Panc1 (cell line): ENCODE measurements around the gene TPST2. TPM values are rescaled to one million over a fixed set of nuclear protein-coding genes. Genes with fewer than 3 reads are reported as not detected.

Source experiments
- ATAC-seq: fragments of 200-7000 bp; cut with Tn5 transposase; 2 replicates; pipeline ENCODE4 v1.9.1; 2020; ENCODE audit warnings: mild to moderate bottlenecking, moderate library complexity
- BruUV-seq: library from RNA; stranded (reverse); fragments of 400-500 nt; replicated peaks from 2 replicates; lab custom pipeline; 2021; lab: Mats Ljungman, UMichigan
- CTCF ChIA-PET: fragments of 300-600 bp; sonication (Branson Sonifier 250); formaldehyde crosslinking; loops from one replicate; lab custom pipeline; 2022; ENCODE audit warnings: antibody characterized with exemption; lab: Charles Lee
- POLR2A ChIA-PET: fragments of 300-600 bp; sonication (Branson Sonifier 250); formaldehyde crosslinking; loops from one replicate; lab custom pipeline; 2022; ENCODE audit warnings: antibody characterized with exemption; lab: Charles Lee
- DNase-seq: peaks from one replicate; pipeline ENCODE4 v3.0.0-alpha.2; 2010; ENCODE audit warnings: low read depth, low spot score
- H3K27ac ChIP-seq: 2 replicates; pipeline ENCODE4 v1.5.1; 2011; ENCODE audit warnings: mild to moderate bottlenecking, low read length, inconsistent platforms
- H3K27me3 ChIP-seq: fragments of 200-500 bp; sonication (Bioruptor generic); 2 replicates; pipeline ENCODE4 v1.6.0; 2014; ENCODE audit warnings: low read length, inconsistent platforms; ENCODE audit not compliant: control insufficient read depth, insufficient read depth
- H3K36me3 ChIP-seq: fragments of 200-500 bp; sonication (Bioruptor generic); 2 replicates; pipeline ENCODE4 v1.5.1; 2014; ENCODE audit warnings: inconsistent platforms, mild to moderate bottlenecking, low read length, moderate library complexity; ENCODE audit not compliant: control insufficient read depth, insufficient read depth
- H3K4me1 ChIP-seq: 2 replicates; pipeline ENCODE4 v1.5.1; 2011; ENCODE audit warnings: inconsistent platforms, mild to moderate bottlenecking, low read length, moderate library complexity; ENCODE audit not compliant: control insufficient read depth, insufficient read depth
- H3K4me3 ChIP-seq, 2 experiments: 2 replicates each; pipeline ENCODE4 v1.5.1; 2011 to 2012; ENCODE audit warnings: low read depth in 2 of 2, low read length in 2 of 2, mild to moderate bottlenecking in 2 of 2, inconsistent platforms in 1 of 2, moderate library complexity in 1 of 2
- H3K9me3 ChIP-seq: fragments of 200-500 bp; sonication (Bioruptor generic); 2 replicates; pipeline ENCODE4 v1.5.1; 2014; ENCODE audit warnings: low read depth, mild to moderate bottlenecking, inconsistent platforms, low read length, moderate library complexity; ENCODE audit not compliant: control insufficient read depth, insufficient read depth
- CTCF ChIP-seq: fragments of 450-650 bp; IDR thresholded peaks from 2 replicates; pipeline ENCODE4 v1.5.1; 2017; ENCODE audit warnings: mild to moderate bottlenecking
- POLR2AphosphoS5 ChIP-seq: IDR thresholded peaks from 2 replicates; pipeline ENCODE4 v1.6.1; 2012; ENCODE audit warnings: mild to moderate bottlenecking, low read depth, low read length, moderate library complexity
- SIN3A ChIP-seq: IDR thresholded peaks from 2 replicates; pipeline ENCODE4 v1.6.1; 2012; ENCODE audit warnings: low read depth, mild to moderate bottlenecking, low read length, moderate library complexity, borderline replicate concordance; ENCODE audit not compliant: insufficient read depth
- TCF7L2 ChIP-seq: IDR thresholded peaks from 2 replicates; pipeline ENCODE4 v1.6.1; 2011; ENCODE audit warnings: mild to moderate bottlenecking, low read depth, low read length, inconsistent platforms
- in situ Hi-C: cut with HindIII; loops from 2 replicates; pipeline ENCODE4 v1.10.0; 2016; ENCODE audit warnings: low sequenced_read_pairs, low pct_unique_long_range_greater_than_20kb
- intact Hi-C: fragments of 100-400 bp; cut with micrococcal nuclease; formaldehyde crosslinking; loops from one replicate; pipeline ENCODE4 v1.10.0; 2022; ENCODE audit not compliant: unreplicated experiment
- total RNA-seq: library from RNA; stranded (reverse); gene quantifications from one replicate; pipeline ENCODE4 v1.2.1, GENCODE V29; 2021; ENCODE audit not compliant: unreplicated experiment
- TF ChIP-seq, protein P1 (sequence below), 2 experiments: IDR thresholded peaks; 2 replicates each; pipeline ENCODE4 v1.6.1; 2011 to 2012; ENCODE audit warnings: low read depth in 2 of 2, control low read depth in 1 of 2, low read length in 1 of 2, mild to moderate bottlenecking in 1 of 2, moderate library complexity in 1 of 2; ENCODE audit not compliant: insufficient read depth in 1 of 2

TPST2 gene
- total RNA-seq, 1 experiment from 2014 or later: 7.1 TPM

GRCh38 chr22:26635117-26635516 lies 45.2 kb upstream of the TPST2 start:
- no TSS peak for BruUV-seq
- H3K4me3 ChIP-seq: no peak overlapping the region
- ChIA-PET POLR2A (no interaction called here), CTCF (no interaction called here)
- no peaks in the 10 kb centered on the region for H3K4me1 ChIP-seq
- intact Hi-C loops (no loop called here), in situ Hi-C loops (no loop called here)
- no peaks in the 10 kb centered on the region for H3K27me3 ChIP-seq
- ATAC-seq (no peak), DNase-seq (no peak)
- TF ChIP-seq SIN3A (no peak), TCF7L2 (no peak), CTCF (no peak), POLR2AphosphoS5 (no peak)
- TF ChIP-seq, protein P1, sequence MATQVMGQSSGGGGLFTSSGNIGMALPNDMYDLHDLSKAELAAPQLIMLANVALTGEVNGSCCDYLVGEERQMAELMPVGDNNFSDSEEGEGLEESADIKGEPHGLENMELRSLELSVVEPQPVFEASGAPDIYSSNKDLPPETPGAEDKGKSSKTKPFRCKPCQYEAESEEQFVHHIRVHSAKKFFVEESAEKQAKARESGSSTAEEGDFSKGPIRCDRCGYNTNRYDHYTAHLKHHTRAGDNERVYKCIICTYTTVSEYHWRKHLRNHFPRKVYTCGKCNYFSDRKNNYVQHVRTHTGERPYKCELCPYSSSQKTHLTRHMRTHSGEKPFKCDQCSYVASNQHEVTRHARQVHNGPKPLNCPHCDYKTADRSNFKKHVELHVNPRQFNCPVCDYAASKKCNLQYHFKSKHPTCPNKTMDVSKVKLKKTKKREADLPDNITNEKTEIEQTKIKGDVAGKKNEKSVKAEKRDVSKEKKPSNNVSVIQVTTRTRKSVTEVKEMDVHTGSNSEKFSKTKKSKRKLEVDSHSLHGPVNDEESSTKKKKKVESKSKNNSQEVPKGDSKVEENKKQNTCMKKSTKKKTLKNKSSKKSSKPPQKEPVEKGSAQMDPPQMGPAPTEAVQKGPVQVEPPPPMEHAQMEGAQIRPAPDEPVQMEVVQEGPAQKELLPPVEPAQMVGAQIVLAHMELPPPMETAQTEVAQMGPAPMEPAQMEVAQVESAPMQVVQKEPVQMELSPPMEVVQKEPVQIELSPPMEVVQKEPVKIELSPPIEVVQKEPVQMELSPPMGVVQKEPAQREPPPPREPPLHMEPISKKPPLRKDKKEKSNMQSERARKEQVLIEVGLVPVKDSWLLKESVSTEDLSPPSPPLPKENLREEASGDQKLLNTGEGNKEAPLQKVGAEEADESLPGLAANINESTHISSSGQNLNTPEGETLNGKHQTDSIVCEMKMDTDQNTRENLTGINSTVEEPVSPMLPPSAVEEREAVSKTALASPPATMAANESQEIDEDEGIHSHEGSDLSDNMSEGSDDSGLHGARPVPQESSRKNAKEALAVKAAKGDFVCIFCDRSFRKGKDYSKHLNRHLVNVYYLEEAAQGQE (IDR thresholded peaks at IDR 0.05; ENCODE audit: insufficient read depth in 1 of 2, low read depth in 2 of 2, low read length in 1 of 2): no peak
- H3K36me3 ChIP-seq: no peaks in the 10 kb centered on the region
- no peaks in the 10 kb centered on the region for H3K9me3 ChIP-seq
- H3K27ac ChIP-seq: no peak overlapping the region

GRCh38 chr22:26634189-26634588 lies 44.3 kb upstream of the TPST2 start:
- ChIA-PET POLR2A (no interaction called here), CTCF (no interaction called here)
- TF ChIP-seq TCF7L2: no peak
- TF ChIP-seq, protein P1 (IDR thresholded peaks at IDR 0.05; ENCODE audit: insufficient read depth in 1 of 2, low read depth in 2 of 2, low read length in 1 of 2): no peak
- TF ChIP-seq CTCF: no peak
- TF ChIP-seq SIN3A: no peak
- TF ChIP-seq POLR2AphosphoS5: no peak
- H3K9me3 ChIP-seq: no peaks in the 10 kb centered on the region
- intact Hi-C loops (no loop called here), in situ Hi-C loops (no loop called here)
- H3K4me1 ChIP-seq: no peaks in the 10 kb centered on the region
- no peak overlapping the region for H3K27ac ChIP-seq
- no TSS peak for BruUV-seq
- no peaks in the 10 kb centered on the region for H3K36me3 ChIP-seq
- no peak overlapping the region for H3K4me3 ChIP-seq
- ATAC-seq: no peak
- H3K27me3 ChIP-seq: no peaks in the 10 kb centered on the region
- no peak for DNase-seq
